Activated gamma-delta T cell treated with anti-CD3 and anti-CD28 coated beads, Interleukin-2, amount 50 U/mL, for 16 hours (primary cell): ENCODE measurements around the gene UPK3BL1.
"Not testable (repeated sequence)": the region's sequence is repeated elsewhere in the genome, so short reads cannot be mapped to it uniquely, and the experiment has no call there.

ENCODE experiments used
- DNase-seq: peaks from one replicate; pipeline ENCODE4 v3.0.0-alpha.2; 2020; ENCODE audit warnings: low read depth

UPK3BL1 gene

GRCh38 chr7:102627271-102627904 is 15.2 kb downstream of the UPK3BL1 start:
- not testable (repeated sequence) for DNase-seq

- not testable (repeated sequence) for DNase-seq
These were observed 24.5 kb downstream of the UPK3BL1 start for GRCh38 chr7:102618122-102618521.

- not testable (repeated sequence) for DNase-seq
These were observed 26.0 kb downstream of the UPK3BL1 start, which contains the start of gene RASA4 for GRCh38 chr7:102616507-102617125. Gene RASA4 (minus strand): TSS chr7:102616756. CDS start chr7:102616689, 67 bp downstream.

GRCh38 chr7:102615930-102616329 is 26.7 kb downstream of the UPK3BL1 start:
- not testable (repeated sequence) for DNase-seq

GRCh38 chr7:102614873-102615272 is 27.7 kb downstream of the UPK3BL1 start:
- DNase-seq, result not testable (repeated sequence)

- DNase-seq, result not testable (repeated sequence)
These were observed 28.3 kb downstream of the UPK3BL1 start for GRCh38 chr7:102614346-102614697.

GRCh38 chr7:102613575-102614345 is 28.8 kb downstream of the UPK3BL1 start:
- not testable (repeated sequence) for DNase-seq

GRCh38 chr7:102611675-102612325 is 30.8 kb downstream of the UPK3BL1 start:
- not testable (repeated sequence) for DNase-seq

- DNase-seq, result not testable (repeated sequence)
These were observed 31.4 kb downstream of the UPK3BL1 start for GRCh38 chr7:102611013-102611674.

GRCh38 chr7:102610441-102610840 is 32.1 kb downstream of the UPK3BL1 start:
- not testable (repeated sequence) for DNase-seq

- not testable (repeated sequence) for DNase-seq
These were observed 32.9 kb downstream of the UPK3BL1 start for GRCh38 chr7:102609734-102610133.

GRCh38 chr7:102606848-102607247 is 35.7 kb downstream of the UPK3BL1 start:
- DNase-seq, result not testable (repeated sequence)

- DNase-seq, result not testable (repeated sequence)
These were observed 38.0 kb downstream of the UPK3BL1 start for GRCh38 chr7:102604431-102605145.

- DNase-seq, result not testable (repeated sequence)
These were observed 40.3 kb downstream of the UPK3BL1 start for GRCh38 chr7:102602317-102602716.

- not testable (repeated sequence) for DNase-seq
These were observed 42.9 kb downstream of the UPK3BL1 start for GRCh38 chr7:102599699-102600098.

- not testable (repeated sequence) for DNase-seq
These were observed 46.6 kb downstream of the UPK3BL1 start for GRCh38 chr7:102596036-102596435.

- DNase-seq, result not testable (repeated sequence)
These were observed 48.8 kb downstream of the UPK3BL1 start for GRCh38 chr7:102593637-102594334.

GRCh38 chr7:102592477-102593019 is 50.0 kb downstream of the UPK3BL1 start:
- DNase-seq, result not testable (repeated sequence)

GRCh38 chr7:102589857-102590256 is 52.7 kb downstream of the UPK3BL1 start:
- DNase-seq, result not testable (repeated sequence)
